T-helper 1 cell treated with Interleukin-12 subunit alpha and Interleukin-12 subunit beta and Interleukin-4 antibody, amounts not matched to agents 30 μg/mL and 1 μg/mL, for 36 hours (primary cell): Measurements from ENCODE around the gene EXOSC9.
"Not testable (repeated sequence)": the region's sequence is repeated elsewhere in the genome, so short reads cannot be mapped to it uniquely, and the experiment has no call there.

ENCODE experiments used
- H3K27ac Mint-ChIP-seq: one replicate; pipeline ENCODE4 v1.8.0; 2021; ENCODE audit warnings: mild to moderate bottlenecking, mixed read lengths
- H3K27me3 Mint-ChIP-seq: one replicate; pipeline ENCODE4 v1.8.0; 2021; ENCODE audit warnings: low read depth, mixed read lengths
- H3K36me3 Mint-ChIP-seq: one replicate; pipeline ENCODE4 v1.8.0; 2021; ENCODE audit warnings: low read depth, mixed read lengths
- H3K4me1 Mint-ChIP-seq: one replicate; pipeline ENCODE4 v1.8.0; 2021; ENCODE audit warnings: low read depth, mixed read lengths
- H3K4me3 Mint-ChIP-seq: one replicate; pipeline ENCODE4 v1.8.0; 2021; ENCODE audit warnings: mild to moderate bottlenecking, moderate library complexity, mixed read lengths
- H3K9me3 Mint-ChIP-seq: one replicate; pipeline ENCODE4 v1.8.0; 2021; ENCODE audit warnings: mixed read lengths

Gene EXOSC9, protein sequence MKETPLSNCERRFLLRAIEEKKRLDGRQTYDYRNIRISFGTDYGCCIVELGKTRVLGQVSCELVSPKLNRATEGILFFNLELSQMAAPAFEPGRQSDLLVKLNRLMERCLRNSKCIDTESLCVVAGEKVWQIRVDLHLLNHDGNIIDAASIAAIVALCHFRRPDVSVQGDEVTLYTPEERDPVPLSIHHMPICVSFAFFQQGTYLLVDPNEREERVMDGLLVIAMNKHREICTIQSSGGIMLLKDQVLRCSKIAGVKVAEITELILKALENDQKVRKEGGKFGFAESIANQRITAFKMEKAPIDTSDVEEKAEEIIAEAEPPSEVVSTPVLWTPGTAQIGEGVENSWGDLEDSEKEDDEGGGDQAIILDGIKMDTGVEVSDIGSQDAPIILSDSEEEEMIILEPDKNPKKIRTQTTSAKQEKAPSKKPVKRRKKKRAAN

DNA sequence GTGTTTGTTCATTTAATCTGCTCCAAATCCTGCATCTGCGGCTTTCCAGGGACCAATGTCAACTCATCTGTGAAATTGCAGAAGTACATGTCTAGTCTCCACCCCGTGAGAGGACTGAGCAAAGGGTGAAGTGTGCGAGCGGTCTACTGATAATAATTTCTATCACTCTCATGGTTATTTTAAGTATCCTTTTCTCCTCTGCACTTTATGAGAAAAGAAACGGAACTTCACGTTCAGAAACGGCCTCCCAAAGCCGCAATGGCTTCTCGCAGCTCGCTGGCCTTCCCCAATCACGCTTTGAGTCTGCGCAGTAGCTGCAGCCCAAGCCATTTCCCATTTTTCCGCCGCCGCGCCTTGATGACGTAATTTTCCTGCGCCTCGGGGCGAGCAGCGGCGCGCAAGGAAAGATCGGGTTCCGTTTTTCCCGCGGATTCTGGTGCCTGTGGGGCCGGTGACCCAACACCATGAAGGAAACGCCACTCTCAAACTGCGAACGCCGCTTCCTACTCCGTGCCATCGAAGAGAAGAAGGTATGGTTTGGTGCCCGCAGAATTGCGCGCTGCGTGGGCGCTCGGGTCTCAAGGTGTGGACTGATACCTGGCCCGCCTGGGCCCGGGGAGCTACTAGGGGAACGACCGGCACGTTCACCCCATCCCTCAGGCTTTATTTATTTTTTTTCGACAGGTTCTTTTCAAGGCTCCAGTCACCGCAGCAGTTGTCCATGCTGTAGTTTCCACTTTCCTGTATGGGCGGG lies at the start of gene EXOSC9:
EXOSC9 (plus strand) TSS at position 363 of the 754 bp plus-strand sequence; CDS start at position 465, 102 bp downstream.
- peaks cover 41% of the 10 kb centered on the region for H3K4me1 Mint-ChIP-seq
- no peaks in the 10 kb centered on the region for H3K27me3 Mint-ChIP-seq
- peaks cover 16% of the 10 kb centered on the region for H3K36me3 Mint-ChIP-seq
- H3K27ac Mint-ChIP-seq, result peak within 1 kb of the TSS; percentile 99
- peak within 1 kb of the TSS; percentile 93 for H3K4me3 Mint-ChIP-seq
- H3K9me3 Mint-ChIP-seq, result no peaks in the 10 kb centered on the region

DNA sequence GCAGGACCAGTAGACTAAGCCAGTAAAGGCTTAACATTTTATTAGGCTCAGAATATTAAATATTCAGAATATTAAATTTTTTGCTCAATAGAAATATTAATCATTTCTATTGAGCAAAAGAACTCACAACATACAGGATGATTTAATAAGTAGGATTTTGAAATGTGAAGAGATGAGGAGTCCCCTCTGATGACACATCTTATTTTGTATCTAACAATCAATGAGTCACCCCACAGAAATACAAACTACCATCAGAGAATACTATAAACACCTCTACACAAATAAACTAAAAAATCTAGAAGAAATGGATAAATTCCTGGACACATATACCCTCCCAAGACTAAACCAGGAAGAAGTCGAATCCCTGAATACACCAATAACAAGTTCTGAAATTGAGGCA lies 49.0 kb upstream of the EXOSC9 start:
- H3K9me3 Mint-ChIP-seq, H3K4me1 Mint-ChIP-seq, H3K4me3 Mint-ChIP-seq, H3K36me3 Mint-ChIP-seq, H3K27ac Mint-ChIP-seq: not testable (repeated sequence)
- peaks cover 59% of the 10 kb centered on the region for H3K27me3 Mint-ChIP-seq

DNA sequence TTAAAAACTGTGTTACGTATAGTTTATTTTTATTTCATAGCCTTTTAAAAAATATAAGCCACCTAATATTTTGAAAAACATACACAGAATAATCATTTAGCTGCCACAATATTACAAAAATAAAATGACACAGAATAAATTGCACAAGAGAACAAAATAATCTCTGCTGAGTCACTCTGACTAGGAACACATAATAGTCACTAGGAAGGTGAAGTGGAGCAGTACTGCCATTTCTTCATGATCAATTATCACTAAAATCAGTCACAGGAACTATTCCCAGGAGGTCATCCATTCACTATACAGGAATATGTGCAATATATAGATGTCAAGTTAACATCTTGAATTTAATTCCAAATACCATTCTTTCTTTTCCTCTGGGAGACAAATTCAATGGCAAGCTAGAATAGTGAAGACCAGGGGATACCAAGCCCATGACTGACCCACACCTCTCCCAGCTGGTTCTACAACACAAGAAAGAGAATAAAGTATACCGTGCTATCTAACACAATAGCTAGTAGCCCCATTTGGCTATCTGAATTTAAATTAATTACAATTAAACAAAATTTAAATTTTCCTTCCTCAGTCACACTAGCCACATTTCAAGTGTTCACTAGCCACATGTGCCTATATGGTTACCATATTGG lies 42.1 kb upstream of the EXOSC9 start:
- peaks cover 2% of the 10 kb centered on the region for H3K4me1 Mint-ChIP-seq
- no peaks in the 10 kb centered on the region for H3K9me3 Mint-ChIP-seq
- H3K4me3 Mint-ChIP-seq, result no peak overlapping the region
- no peak overlapping the region for H3K27ac Mint-ChIP-seq
- no peaks in the 10 kb centered on the region for H3K36me3 Mint-ChIP-seq
- peaks cover 71% of the 10 kb centered on the region for H3K27me3 Mint-ChIP-seq

DNA sequence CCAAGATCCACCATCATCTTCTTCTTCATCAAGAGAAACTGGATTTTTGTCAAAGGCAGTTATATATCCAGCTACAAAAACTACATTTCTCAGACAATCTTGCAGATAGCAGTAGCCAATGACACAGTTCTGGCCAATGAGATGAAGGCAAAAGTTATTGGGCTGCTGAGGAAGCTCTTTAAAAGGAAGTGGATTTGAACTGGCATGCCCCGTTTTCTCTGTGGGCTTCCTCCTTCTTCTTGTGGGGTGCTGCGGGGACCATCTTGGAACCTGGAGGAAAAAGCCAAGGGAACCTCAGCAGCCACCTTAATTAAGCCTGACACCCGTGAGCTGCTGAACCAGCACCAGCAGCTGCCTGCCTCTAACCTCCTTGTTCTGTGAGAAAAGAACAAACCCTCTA lies 40.9 kb upstream of the EXOSC9 start:
- Mint-ChIP-seq H3K4me3 (no peak overlapping the region), H3K27ac (no peak overlapping the region), H3K36me3 (no peaks in the 10 kb centered on the region), H3K27me3 (peaks cover 74% of the 10 kb centered on the region), H3K4me1 (peaks cover 5% of the 10 kb centered on the region), H3K9me3 (no peaks in the 10 kb centered on the region)

DNA sequence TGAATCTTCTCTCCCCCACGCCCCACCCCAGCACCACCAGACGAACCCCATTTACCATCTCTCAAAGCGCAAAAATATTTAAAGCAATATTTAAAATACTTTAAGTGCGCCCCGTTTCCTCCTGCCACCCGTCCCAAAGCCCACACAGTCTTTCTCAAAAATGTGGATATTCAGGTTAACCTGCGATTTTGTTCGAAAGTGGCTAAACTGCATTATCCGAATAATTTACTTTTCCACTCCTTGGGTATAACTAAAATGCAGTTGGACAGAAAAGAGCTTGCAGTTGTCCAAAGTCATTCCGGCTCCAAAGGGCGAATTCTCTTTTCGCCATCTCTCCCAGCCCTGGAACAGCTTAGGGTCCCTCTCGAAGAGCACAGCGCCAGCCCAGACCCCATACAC lies 36.8 kb upstream of the EXOSC9 start:
- H3K36me3 Mint-ChIP-seq, result no peaks in the 10 kb centered on the region
- peaks cover 7% of the 10 kb centered on the region for H3K4me1 Mint-ChIP-seq
- no peak overlapping the region for H3K27ac Mint-ChIP-seq
- peak overlapping the region; percentile 42 for H3K4me3 Mint-ChIP-seq
- peaks cover 89% of the 10 kb centered on the region for H3K27me3 Mint-ChIP-seq
- no peaks in the 10 kb centered on the region for H3K9me3 Mint-ChIP-seq

DNA sequence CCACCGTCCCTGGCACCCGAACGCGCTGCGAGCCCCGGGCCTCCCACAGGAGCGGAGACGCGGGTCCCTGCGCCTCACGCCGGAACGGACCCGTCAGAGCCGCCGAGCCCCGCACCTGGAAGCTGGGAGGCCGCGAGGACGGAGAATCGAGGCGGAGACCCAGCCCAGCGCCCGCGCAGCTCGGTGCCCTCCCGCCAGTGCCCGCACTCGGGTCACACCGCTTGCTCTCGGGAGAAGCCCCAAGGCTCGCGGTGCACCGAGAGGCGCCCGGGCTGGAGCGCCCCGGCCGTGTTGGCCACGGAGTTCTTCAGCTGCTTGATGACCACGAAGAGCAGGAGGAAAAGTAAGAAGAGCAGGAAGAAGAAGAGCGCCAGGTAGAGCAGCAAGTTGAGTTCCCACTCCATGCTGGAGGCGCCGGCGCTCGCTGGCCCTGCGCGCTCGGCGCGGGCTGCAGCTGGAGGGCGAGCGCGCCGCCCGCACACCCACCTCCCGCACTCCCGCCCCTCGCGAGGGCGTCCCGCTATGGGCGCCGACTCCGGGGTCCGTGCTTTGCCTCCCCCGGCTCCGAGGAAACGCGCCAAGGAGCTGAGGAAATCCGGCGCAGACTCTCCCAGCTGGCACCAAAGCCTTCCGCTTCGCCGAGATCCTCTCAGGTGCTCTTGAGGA lies 36.3 kb upstream of the EXOSC9 start, which contains the start of gene SMIM43:
SMIM43 (minus strand) TSS at position 463 of the 666 bp plus-strand sequence; CDS start at position 404, 59 bp downstream.
- Mint-ChIP-seq H3K9me3 (no peaks in the 10 kb centered on the region), H3K4me3 (peak within 1 kb of the TSS; percentile 80), H3K27me3 (peaks cover 87% of the 10 kb centered on the region)

DNA sequence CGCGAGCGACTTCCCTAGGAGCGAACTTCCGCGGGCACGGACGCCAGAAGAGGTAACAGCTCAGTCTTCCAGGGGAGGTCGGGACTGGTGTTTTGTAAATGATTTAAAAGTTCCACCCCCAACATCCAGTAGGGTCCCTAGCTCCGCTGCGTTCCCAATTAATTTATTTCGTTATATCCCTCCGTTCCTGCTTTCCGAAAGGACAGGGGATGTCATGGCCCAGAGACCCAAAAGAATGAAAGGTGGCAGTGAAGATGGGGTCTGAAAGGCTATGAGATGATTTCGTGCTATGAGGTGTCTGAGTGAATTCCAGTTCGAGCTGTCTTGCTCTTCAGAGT lies 35.8 kb upstream of the EXOSC9 start:
- Mint-ChIP-seq H3K9me3 (no peaks in the 10 kb centered on the region), H3K4me3 (peak overlapping the region; percentile 74), H3K36me3 (no peaks in the 10 kb centered on the region), H3K27me3 (peaks cover 88% of the 10 kb centered on the region), H3K27ac (no peak overlapping the region), H3K4me1 (peaks cover 7% of the 10 kb centered on the region)

More for the DNA sequence above, 36.3 kb upstream of the EXOSC9 start, which contains the start of gene SMIM43:
- Mint-ChIP-seq H3K27ac (no peak within 1 kb of the TSS), H3K4me1 (peaks cover 7% of the 10 kb centered on the region), H3K36me3 (no peaks in the 10 kb centered on the region)

DNA sequence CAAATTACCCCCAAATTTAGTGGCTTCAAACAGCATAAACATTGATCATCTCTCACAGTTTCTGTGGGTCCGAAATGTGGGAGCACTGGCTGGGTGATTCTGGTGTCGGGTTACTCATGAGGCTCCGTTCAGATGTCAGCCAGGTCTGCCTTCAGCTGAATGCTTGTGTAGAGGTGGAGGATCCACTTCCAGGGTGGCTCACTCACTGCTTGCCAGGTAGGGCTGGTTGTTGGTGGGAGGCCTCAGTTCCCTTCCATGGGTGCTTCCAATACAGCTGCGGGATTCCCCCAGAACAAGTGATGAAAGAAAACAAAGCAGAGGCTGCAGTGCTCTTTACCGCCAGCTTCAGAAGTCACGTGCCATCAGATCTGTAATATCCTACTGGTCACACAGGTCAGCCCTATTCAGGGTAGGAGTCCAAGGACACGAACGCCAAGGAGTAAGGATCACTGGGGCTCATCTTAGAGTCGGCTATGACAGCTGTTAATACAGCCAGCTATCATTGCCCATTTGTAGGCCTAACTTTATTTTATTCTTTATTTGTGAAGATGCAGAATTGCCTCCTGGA lies 35.1 kb upstream of the EXOSC9 start:
- no peaks in the 10 kb centered on the region for H3K36me3 Mint-ChIP-seq

DNA sequence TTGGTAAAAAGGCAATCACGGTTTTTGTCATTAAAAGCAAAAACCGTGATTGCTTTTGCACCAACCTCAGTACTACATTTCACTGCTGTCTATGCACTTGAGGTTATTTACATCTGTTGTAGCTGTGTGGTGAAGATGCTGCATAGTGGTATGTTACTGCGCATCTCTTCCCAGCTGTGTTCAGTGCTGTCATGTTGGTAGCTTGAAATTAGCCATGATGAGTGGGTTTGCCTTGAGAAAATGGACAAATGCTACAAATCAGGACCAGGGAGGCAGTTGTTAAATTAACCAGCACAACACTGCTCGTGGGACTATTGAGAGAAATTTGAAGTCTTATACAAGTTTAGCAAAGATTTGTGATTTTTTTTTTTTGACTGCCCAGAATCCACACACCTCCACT lies 34.0 kb upstream of the EXOSC9 start:
- Mint-ChIP-seq H3K9me3 (no peaks in the 10 kb centered on the region), H3K36me3 (no peaks in the 10 kb centered on the region), H3K4me3 (no peak overlapping the region), H3K27me3 (peaks cover 86% of the 10 kb centered on the region), H3K4me1 (peaks cover 7% of the 10 kb centered on the region), H3K27ac (no peak overlapping the region)

More for the DNA sequence above, 35.1 kb upstream of the EXOSC9 start:
- Mint-ChIP-seq H3K27me3 (peaks cover 89% of the 10 kb centered on the region), H3K4me3 (no peak overlapping the region), H3K4me1 (peaks cover 7% of the 10 kb centered on the region), H3K9me3 (no peaks in the 10 kb centered on the region), H3K27ac (no peak overlapping the region)

DNA sequence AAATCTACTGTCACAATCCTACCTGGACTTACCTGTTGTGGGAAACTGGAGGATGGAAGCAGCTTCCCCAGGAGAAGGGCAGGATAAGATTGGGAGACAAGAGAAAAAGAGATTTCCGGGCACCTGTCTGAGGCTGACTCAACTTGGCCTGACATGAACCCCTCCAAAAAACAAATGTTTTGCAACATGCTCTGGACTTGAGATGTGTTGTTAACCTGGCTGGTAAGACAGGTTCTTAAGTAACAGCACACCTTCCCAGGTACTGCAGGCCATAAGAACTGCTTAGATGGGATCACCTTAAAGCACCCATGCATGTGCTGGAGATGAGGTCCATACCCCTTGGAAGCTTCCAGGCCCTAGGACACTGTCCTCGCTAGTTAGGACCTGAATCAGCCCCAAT lies 31.8 kb upstream of the EXOSC9 start:
- Mint-ChIP-seq H3K27ac (no peak overlapping the region), H3K4me3 (no peak overlapping the region), H3K36me3 (no peaks in the 10 kb centered on the region), H3K4me1 (peaks cover 4% of the 10 kb centered on the region), H3K27me3 (peaks cover 79% of the 10 kb centered on the region), H3K9me3 (no peaks in the 10 kb centered on the region)

DNA sequence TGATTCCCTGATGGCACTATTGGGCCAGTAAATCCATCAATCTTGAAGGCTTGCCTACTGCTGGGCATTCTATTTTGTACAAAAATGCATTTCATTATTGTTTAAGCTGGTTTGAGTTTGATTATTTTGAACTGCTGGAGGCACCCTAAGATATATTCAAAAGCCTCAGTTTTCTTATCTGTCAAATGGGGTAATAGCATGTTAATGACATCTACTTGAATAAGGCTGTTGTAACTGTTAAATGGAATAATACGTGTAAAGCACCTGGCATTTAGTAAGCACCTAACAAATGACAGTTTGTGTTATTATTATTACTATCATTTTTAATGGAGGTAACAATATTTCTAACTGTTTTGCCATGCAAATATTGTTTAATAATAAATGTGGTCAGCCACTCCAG lies 29.3 kb upstream of the EXOSC9 start:
- no peaks in the 10 kb centered on the region for H3K4me1 Mint-ChIP-seq
- H3K4me3 Mint-ChIP-seq, result no peak overlapping the region
- peaks cover 58% of the 10 kb centered on the region for H3K27me3 Mint-ChIP-seq
- no peaks in the 10 kb centered on the region for H3K36me3 Mint-ChIP-seq
- no peaks in the 10 kb centered on the region for H3K9me3 Mint-ChIP-seq
- no peak overlapping the region for H3K27ac Mint-ChIP-seq

DNA sequence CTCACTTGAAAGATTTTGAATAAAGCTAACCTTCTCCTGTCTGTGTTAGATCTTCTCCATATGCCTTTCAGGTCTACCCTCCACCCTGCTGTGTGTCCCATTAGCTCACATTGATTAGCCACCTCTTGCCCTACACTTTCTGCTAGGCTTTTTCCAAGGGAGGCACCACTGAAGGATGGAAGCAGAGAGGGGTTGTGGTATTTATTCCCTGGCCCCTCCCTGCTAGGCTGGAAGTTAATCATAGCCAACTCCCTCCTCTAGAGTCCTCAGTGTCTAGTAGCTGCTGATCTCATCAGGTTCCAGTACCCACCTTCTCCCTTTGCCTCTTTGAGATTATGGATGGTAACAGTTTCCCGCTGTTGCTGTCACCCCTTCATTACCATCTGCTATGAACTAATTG lies 27.2 kb upstream of the EXOSC9 start:
- H3K27ac Mint-ChIP-seq, result no peak overlapping the region
- H3K4me3 Mint-ChIP-seq, result no peak overlapping the region
- no peaks in the 10 kb centered on the region for H3K9me3 Mint-ChIP-seq
- no peaks in the 10 kb centered on the region for H3K36me3 Mint-ChIP-seq
- H3K27me3 Mint-ChIP-seq, result peaks cover 49% of the 10 kb centered on the region
- H3K4me1 Mint-ChIP-seq, result no peaks in the 10 kb centered on the region

DNA sequence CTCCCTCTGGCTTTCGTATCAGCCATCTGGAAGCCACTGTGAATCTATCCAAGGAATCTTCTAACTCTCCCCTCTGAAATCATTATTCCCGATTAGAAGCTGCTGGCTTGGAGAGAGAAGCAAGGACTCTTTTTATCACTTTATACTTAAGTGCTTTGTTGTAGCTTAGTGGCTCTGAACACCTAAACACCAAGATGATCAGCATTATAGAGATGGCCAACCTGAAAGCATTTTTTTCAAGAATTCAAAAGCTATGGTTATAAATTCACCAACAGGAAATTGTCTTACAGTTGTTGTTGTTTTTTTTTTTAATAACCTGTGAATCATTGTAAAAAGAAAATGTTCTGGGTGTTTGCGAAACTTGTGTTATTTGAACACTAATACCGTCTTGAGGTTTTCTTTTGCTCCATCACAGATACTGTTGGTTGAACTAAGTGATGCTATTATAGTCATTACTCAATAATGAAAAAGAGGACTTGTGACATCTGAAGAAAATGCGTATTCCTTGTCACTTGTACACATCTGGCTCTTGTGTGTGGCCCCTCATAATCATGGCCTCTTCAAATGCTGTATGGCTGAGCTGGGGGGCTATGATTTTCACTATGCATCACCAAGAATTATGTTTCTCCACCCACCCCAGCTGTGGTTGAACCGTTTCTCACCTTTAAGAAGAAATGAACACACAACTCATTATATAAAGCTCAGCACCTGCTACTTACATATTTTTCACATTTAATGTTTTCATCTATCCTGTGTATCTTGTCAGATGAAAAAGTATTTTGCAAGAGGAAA lies 24.3 kb upstream of the EXOSC9 start:
- Mint-ChIP-seq H3K9me3 (no peaks in the 10 kb centered on the region), H3K4me1 (no peaks in the 10 kb centered on the region), H3K4me3 (no peak overlapping the region), H3K27me3 (peaks cover 46% of the 10 kb centered on the region), H3K36me3 (no peaks in the 10 kb centered on the region), H3K27ac (no peak overlapping the region)
